GM18858 (cell line): ENCODE measurements around the gene TCAP.

Experiments used
- ATAC-seq: cut with Tn5 transposase; IDR thresholded peaks from one replicate; pipeline ENCODE4 v1.9.1; 2021; ENCODE audit not compliant: unreplicated experiment

Gene TCAP

GRCh38 chr17:39628655-39629493 is 36.3 kb upstream of the TCAP start:
- no peak for ATAC-seq

GRCh38 chr17:39629494-39629880 is 35.7 kb upstream of the TCAP start:
- ATAC-seq, result no peak

- ATAC-seq, result no peak
Observed at GRCh38 chr17:39629898-39630297, 35.3 kb upstream of the TCAP start.

GRCh38 chr17:39631403-39631802 is 33.7 kb upstream of the TCAP start:
- ATAC-seq, result no peak

- no peak for ATAC-seq
Observed at GRCh38 chr17:39632153-39632941, 32.8 kb upstream of the TCAP start.

GRCh38 chr17:39633570-39634183 is 31.5 kb upstream of the TCAP start:
- ATAC-seq, result no peak

GRCh38 chr17:39634384-39634871 is 30.7 kb upstream of the TCAP start:
- no peak for ATAC-seq

GRCh38 chr17:39635614-39636176 is 29.5 kb upstream of the TCAP start:
- no peak for ATAC-seq

GRCh38 chr17:39636587-39636926 is 28.6 kb upstream of the TCAP start:
- ATAC-seq, result no peak

- ATAC-seq, result no peak
Observed at GRCh38 chr17:39636927-39637736, 28.0 kb upstream of the TCAP start, which contains the start of gene STARD3. TSS of gene STARD3 (plus strand) at chr17:39637144. CDS start at chr17:39653532, 16,388 bp downstream.

GRCh38 chr17:39638317-39638716 is 26.8 kb upstream of the TCAP start:
- ATAC-seq, result no peak

- no peak for ATAC-seq
Observed at GRCh38 chr17:39639043-39639442, 26.1 kb upstream of the TCAP start.

- ATAC-seq, result no peak
Observed at GRCh38 chr17:39639566-39640458, 25.3 kb upstream of the TCAP start.

GRCh38 chr17:39640591-39641031 is 24.5 kb upstream of the TCAP start:
- ATAC-seq, result no peak

GRCh38 chr17:39641097-39641496 is 24.1 kb upstream of the TCAP start:
- no peak for ATAC-seq

- ATAC-seq, result no peak
Observed at GRCh38 chr17:39641883-39642282, 23.3 kb upstream of the TCAP start.

- ATAC-seq, result no peak
Observed at GRCh38 chr17:39642291-39643074, 22.7 kb upstream of the TCAP start.

GRCh38 chr17:39643271-39643670 is 21.9 kb upstream of the TCAP start:
- ATAC-seq, result no peak

GRCh38 chr17:39647256-39647655 is 17.9 kb upstream of the TCAP start:
- no peak for ATAC-seq
